HS-5 (cell line): Measurements from ENCODE around the gene ACTL6B.
"Not testable (repeated sequence)": the region's sequence is repeated elsewhere in the genome, so short reads cannot be mapped to it uniquely, and the experiment has no call there.

Source experiments
- DNase-seq: peaks from one replicate; pipeline ENCODE4 v3.0.0-alpha.2; 2012; ENCODE audit warnings: low read depth

ACTL6B gene

DNA sequence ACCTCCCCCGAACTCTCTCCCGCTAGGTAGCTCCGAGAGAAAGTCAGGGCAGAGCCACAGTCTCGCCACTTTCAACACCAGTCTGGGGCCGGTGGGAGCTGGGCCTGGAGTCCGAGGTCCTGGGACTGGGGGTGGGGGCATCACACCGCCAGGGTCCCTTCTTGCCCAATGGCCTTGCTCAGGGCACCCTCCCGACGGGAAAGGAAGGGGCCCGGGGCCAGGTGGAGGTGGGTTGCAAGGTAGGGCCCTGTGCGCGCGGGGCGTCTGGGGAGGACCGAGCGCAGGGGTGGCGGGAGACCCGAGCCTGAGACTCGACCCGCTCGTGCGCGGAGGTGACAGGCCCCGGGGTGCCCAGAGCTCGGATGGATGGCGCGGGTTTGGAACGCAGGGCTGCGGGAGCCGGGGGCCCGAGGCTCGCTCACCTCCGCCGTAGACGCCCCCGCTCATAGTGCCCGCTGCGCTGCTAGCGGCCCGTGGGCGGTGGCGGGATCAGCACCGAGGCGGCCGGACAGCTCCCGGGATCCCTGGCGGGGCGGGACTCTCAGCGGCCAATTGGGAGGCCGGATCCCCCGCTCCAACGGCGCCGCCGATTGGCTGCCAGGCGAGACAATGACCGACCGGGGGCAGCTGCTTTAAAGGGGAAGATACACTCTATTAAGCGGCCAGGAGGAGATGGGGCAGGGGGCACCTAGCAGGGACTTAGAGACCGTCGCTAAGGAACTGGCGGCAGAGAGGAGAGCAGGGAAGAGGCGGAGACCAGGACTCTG, at the start of gene ACTL6B:
ACTL6B (minus strand) TSS at position 541 of the 767 bp plus-strand sequence; CDS start at position 447, 94 bp downstream.
- no peak for DNase-seq

DNA sequence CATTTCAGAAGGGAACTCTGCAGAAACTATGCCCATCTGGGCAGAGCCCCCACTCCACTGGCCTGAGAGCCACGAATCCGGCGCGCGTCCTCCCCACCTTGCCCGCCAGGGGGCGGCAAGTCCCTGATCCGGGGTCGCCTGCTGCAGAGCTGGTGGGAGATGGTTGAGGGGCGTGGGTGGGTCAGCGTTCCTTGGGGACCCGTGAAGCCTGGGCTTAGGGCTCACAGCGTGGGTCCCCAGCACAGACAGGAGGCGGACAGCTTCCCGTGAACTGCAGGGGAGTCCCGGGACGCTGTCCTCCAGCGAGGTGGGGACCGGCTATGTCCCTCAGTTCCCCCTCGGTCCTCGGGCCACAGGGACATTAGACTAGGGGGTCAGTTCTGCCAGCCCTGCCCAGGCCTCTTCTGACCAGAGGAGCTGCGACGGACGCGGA, 49.1 kb upstream of the ACTL6B start:
- DNase-seq = no peak

DNA sequence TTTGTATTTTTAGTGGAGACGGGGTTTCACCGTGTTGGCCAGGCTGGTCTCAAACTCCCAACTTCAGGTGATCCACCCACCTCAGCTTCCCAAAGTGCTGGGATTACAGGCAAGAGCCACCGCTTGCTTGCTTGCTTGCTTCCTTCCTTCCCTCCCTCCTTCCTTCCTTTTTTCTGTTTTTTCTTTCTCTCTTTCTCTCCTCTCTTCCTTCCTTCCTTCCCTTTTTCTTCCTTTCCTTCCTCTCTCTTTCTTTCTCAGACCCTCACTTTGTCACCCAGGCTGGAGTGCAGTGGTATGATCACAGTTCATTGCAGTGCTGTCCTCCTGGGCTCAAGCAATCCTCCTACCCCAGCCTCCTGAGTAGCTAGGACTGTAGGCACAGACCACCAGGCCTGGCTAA, 44.8 kb upstream of the ACTL6B start:
- DNase-seq = not testable (repeated sequence)

DNA sequence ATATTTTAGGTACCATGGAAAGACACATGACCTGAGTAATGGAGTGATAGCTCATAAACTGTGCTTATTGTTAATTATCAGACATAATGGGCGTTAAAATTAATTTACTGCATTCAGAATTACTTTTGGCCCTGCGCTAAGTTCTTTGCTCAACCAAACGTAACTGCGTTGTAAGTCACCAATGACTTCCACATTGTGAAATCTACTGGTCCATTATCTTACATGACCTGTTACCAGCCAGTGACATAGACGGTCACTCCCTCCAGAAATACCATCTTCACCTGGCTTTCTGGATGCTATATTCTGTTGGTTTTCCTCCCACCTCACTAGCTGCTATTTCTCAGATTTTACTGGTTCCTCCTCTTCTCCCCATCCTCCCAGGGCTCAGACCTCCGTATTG, 42.8 kb upstream of the ACTL6B start:
- DNase-seq = no peak

DNA sequence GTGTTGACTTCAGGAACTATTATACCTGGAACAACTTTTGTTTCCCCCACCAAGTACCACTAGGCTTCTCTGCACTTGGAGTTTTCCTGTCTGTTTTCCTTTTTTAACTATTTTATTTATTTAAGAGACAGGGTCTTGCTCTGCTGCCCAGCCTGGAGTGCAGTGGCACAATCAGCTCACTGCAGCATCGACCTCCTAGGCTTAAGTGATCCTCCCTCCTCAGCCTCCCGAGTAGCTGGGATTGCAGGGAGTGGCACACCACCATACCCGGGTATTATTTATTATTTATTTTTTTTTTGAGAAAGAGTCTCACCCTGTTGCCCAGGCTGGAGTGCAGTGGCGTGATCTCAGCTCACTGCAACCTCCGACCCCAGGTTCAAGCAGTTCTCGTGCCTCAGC, 39.9 kb upstream of the ACTL6B start:
- DNase-seq = no peak

DNA sequence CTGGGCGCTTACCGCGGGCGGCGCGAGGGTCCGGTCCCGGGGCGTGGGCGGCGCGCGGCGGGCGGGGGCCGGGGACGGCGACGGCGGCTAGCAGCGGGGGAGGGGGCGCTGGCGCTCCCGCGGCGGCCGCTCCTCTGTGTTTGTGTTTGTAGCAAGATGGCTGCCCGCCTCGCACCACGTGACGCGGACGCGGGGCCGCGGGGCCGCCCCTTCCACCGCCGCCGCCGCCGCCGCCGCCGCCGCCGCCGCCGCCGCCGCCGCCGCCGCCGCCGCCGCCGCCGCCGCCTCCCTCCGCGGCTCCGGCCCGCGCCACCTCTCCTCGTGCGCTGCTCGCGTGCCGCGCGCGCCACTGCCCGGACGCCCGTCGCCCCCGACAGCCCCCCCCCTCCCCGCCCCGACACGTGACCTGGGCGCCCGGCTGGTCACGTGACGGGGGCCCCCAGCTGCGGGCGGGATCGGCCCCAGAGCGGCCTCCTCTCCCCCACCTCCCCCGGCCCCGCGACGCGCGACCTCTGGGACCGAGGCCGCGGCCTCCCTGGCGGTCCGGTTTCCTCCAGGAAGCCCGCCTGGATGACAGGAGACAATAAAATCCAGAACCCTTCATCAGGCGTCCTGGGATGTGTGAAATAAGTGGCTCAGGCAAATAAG, 38.0 kb upstream of the ACTL6B start, which contains the start of gene GIGYF1:
GIGYF1 (minus strand) TSS at position 153 of the 648 bp plus-strand sequence. CDS start 6,012 bp downstream, outside the sequence.
- no peak for DNase-seq

DNA sequence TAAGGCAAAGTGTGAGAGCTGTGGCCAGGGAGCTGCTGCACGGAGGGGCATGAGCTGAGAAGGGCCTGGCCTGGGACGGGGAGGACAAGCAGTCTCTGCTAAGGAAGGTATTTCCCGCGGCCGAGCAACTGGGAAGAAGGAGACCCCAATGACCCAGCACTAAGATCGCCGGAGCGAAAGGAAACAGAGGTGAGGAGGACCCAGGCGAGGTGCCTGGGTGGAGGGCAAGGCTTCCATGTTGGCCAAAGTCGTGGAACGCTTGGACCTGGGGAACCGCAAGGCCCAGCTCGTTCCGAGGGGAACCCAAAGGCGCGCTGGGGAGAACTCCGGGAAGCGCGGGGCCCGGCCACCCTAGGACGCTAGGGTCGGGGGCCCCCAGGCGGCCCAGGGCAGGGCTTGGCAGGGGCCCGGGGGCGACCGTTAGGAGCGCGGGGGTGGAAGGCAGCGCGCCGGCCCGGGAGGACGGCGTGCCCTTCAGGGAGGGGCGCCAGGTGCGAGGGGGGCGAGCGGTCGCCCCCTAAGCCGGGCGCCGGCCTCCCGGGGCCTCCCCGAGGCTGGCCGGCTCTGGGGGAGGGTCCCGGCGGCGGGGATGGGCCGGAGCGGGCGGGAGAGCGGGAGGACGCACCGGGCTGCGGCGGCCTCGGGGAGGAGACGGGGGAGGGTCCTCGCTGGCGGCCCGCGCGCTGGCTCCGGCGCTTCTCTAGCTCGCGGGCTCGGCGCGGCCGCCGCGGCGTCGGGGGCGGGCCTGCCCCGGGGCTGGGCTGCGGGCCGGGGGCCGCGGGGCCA, 37.3 kb upstream of the ACTL6B start:
- no peak for DNase-seq

DNA sequence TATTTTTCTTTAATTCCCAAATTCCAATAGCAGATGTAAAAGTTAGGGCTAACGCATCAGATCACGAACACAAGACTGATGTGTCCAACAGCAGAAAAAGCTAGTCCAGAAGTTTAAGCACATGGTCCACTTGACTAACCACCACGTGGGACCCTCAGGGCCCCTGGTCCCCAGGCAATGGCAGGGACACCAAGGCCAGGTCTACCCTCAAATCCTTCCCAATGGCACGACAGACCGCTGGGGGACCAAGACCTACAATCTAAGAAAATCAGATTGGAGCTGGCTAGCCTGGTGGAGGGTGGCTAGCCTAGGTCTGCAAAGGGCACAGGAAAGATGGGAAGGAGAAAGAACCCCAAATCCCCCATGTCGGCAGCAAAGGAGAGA, 36.3 kb upstream of the ACTL6B start:
- no peak for DNase-seq

DNA sequence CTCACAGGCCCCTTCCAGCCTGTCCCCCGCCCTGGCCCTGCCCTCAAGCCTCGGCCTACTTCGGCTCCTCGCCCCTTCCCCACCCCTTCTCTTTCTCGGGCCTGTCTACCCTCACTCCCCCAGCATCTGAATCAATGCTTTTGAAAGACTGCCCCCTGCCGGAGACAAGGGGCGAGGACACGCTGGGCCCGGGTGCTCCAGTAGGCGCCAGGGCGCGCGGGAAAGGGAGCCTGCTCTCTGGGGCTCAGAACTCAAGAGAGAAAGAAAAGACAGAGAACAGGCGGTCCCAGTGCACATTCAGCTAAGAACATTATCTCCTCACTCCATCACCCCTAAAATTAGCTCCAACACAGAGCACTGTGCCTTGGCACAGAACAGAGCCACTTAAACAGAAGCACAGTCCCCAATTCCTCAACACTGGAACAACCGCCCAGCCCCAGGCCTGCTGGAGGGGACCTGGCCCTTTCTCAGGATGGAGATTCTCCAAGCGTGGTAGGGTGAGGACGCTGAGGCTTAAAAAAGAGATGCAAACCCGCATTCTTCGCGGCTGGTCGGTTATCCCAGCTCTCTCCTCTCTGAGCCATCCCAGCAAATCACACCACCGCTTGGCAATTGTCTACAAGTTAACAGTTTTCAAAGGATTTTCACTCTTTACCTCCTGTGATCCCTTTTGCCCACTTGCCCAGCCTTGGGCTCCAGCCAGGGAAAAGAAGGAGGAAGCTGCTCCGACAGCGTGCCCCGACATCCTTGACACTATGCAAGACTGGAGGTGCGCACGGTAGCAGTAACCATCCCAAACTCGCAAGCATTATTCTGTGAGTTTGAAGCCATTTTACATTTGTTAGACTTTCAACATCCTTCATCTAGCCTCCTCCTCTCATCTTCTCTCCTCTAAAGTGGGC, 35.7 kb upstream of the ACTL6B start:
- DNase-seq = no peak

DNA sequence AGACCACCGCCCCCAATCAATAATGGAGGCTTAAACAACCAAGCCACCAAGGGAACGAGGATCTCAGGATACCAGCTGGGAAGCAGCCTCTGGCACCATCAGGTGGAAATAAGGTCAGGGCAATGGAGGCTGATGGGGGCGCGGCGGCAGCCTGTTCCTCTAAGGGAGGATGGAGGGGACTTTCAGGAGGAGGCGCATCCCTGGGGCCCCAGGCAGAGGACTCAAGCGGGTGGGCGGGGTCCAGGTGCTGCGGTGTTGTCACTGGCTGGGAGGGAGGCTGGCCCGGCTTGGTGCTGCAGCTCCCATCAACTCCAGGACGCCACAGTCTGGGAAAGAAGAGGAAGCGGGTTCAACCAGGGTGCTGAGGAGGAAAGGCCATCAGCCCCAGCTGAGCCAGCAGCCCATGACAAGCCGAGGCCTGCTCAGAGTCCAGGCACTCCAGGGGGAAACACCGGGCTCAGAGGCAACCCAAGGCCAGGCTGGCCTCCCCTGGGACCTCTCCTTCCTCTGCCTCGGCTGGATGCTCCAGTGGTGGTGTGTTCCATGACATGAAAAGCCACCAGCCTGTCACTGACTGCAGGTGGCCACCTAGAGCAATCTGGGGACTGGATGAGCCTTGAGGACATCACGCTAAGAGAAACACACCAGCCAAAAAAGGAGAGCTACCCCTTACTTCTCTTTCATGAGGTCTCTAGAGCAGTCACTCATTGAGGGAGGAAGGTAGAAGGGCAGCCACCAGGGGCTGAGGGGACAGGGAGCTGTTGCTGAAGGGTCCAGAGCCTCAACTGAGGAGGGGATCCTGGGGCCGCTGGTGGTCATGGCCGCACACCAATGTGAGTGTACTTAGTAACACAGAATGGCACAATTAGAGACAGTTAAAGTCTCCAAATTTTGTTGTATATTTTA, 33.2 kb upstream of the ACTL6B start:
- no peak for DNase-seq

DNA sequence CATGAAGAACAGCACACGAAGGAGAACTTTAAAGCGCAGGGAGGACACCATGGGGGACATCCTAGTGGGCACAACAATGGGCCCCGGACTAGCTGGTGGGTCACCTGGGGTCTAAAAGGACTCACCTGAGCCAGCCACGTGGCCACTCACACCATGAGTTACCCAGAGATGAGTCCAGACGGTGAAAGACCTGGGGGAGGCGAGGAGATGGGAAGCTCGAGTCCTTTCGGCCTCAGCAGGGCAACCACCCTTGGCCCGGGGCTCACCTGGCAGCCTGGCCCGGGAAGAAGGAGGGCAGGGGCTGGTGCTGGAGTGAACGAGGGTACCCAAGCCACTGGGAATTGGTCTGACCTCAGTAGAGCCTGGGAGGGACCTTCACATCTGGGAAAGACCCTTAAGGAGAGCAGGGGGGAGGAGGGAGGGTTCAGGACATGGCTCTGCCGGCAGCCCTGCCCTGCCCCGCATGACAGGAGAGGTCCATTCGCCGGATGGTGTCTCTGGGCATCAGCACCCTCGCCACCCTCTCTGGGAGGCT, 32.1 kb upstream of the ACTL6B start:
- DNase-seq = no peak

DNA sequence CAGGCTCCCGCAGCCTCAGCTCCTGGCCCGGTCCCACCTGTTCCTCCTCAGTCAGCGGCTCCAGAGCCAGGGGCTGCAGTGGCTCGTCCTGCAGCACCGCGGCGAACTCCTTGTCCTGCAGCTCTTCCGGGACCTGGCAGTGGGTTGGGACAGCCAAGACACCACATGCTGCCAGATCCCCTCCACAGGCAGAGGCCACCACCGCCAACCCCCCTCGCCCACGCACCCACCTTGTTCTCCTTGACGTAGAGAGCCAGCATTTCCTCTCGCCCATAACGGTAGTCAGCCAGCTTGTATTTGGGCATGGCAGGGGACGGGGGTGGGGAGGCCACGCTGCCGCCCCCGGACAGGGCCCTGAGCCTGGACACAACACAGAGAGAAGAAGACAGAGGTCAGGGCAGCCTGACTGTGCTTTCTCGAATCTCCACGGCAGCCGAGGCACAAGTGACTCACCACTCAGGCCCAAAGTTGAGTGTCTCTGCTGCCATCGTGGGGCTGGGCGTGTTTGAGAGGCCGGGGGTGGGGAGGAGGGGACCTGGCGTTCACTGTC, 31.6 kb upstream of the ACTL6B start:
- DNase-seq = no peak

DNA sequence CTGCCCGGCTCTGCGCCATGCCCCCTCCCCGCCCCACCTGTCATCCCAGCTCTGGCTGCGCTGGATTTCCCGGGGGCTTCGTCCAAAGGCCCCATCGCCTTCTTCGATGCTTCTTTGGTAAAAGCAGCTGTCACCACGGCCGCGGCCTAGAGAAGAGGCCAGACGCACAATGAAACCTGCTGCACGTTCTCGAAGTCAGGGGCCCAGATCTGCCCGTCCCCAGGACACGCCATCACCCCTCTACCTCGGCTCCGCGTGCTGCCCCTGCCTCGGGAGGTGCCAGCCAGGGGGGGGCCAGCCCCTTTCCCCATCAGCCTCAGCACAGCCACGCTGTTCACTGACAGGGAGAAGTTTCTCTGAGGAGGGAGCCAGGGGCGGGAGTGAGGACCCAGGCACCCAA, 31.0 kb upstream of the ACTL6B start:
- DNase-seq = no peak

DNA sequence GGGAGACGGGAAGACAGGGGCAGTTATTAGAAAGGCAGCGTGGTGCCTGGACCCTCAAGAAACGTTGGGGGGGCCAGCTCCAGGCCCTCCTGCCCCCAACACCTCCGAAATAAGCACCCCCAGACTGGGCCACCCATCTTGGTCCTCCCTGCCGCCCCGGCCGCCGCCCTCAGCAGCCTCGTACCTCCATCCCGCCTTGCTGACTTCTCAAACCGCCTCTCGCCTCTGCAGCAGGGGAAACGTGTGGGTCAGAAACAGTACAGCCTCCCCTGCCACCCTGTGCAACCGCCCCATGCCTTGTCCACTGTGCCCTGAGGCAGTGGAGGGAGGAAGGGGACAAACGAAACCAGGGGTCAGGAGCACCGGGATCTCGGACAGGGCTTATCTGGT, 30.6 kb upstream of the ACTL6B start:
- DNase-seq = no peak

DNA sequence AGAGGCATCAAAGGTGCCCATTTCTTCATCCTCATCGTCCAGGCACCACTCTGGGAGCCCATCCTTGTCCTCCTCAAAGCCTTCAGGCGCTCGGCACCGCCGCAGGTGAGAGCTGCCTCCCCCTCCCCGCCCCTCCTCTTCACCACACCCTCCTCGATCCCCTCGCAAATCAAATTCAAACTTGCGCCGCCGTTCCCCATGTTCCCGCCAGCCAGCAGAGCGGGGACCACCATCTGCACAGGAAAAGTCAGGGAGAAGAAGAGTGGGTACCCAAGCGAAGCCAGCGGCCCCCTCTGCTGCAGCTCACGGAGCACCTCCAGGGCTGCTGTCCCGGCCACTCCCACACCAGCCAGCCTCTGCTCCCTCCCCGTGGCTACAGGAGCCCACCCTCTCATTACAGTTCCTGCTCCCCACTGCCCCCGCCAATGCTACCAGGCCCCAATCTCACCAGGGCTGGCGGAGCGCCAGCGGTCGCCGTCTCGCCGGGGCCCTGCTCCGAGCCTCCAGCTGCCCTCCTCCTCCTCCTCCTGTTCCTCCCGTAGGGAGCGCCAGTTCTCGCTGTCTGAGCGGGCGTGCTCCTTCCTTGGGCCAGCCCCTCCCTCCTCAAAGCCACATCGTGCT, 30.1 kb upstream of the ACTL6B start:
- no peak for DNase-seq

DNA sequence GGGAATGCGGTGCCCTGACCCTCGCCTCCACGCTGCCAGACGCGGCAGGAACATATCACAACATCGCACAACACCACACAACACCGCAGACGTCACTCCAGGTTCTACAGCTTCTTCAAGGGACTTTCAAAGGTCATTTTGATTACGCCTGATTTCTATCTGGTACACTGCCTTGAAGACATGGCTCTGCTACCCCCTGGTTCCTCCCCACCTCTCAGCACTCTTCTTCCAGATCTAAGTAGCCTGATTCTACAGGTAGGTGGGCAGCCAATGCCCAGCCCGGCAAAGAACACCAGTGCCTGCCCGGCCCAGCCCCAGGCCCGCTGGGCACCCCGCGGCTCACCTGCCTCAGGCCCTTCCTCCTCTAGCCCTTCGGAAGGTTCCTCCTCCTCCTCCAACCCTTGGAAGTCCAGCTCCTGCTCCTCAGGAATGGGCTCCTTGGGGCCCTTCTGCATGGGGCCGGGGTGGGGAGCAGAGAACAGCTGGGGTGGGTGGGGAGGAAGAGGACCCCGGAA, 29.4 kb upstream of the ACTL6B start:
- DNase-seq = no peak

DNA sequence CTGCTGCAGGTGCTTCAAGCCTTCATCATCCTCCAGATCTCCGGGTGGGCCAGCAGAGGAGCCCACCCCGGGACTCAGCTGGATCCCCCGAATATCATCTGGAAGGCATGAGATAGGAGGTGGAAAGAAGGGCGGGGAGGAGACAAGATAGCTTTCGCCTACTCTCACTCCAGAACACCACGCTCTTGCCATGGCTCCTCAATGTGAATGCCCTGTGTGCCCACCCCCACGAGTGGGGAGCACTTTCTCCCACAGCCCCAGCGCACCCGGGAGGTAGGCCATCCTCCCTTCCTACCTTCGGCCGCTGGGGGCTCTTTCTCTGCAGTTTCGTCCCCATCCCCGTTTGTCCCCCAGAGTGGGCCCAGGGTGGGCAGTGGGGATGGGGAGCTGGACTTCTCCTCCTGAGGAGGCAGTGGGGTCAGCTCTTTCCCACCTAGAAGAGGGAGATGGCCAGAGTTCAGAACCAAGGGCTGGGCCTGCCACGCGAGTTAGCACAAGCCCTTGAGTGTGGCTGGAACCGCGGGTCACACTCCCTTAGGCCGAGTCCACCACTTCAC, 28.9 kb upstream of the ACTL6B start:
- no peak for DNase-seq

DNA sequence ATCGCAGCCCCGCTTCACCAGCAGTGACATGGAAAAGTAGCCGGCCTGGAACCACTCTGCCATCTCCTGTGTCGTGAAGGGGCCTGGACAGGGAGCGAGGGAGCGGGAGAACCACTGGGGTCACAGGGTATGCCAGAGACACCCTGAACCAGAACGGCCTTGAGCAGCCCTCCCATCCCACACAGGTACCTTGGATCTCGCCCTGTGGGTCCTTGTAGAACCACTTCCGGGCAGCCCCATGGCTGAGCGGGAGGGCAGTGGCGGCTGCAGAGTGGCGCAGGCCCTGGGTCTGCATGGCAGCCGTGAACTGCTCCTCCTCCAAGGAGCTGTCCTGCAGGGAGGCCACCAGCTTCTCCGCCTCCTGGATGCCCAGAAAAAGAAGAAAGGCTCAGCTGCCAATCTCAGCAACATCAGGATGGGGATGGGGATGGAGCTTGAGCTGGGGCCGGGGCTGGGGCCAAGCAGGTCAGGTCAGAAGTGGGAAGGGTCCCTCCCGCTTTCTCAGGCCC, 28.3 kb upstream of the ACTL6B start:
- no peak for DNase-seq
